Uterus (tissue), 2 donors: ENCODE data around the gene SUPT5H.

Experiments
- POLR2A ChIP-seq, 2 donors: fragments of 450-650 bp; IDR thresholded peaks; one replicate each; pipeline ENCODE4 v1.6.1; 2016; ENCODE audit warnings: antibody characterized with exemption in 2 of 2, mild to moderate bottlenecking in 1 of 2, moderate library complexity in 1 of 2
- TF ChIP-seq, protein P1 (sequence below), 4 experiments: fragments of 200-600 bp in 2 of 4; fragments of 450-650 bp in 2 of 4; sonication (generic) in 2 of 4; IDR thresholded peaks; one replicate each; pipeline ENCODE4 v1.5.1; 2016 to 2019; ENCODE audit warnings: antibody characterized with exemption in 4 of 4, mild to moderate bottlenecking in 2 of 4, moderate library complexity in 1 of 4

DNA sequence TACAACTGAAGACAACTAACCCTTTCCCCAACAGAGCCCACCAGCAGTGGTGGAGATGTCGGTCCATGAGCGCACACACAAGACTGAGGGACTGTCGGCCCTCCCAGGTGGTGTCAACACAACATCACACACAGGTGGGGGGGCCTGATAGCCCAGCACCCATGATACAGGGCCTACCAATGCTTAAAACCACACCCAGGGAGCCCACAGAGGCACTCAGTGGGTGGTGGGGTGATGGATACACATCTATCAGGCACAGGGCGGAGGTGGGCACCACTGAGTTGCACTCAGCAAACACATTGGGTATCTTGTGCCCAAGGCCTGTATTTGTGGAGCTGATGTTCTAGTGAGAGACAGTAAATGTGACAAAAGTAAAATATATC, 45.7 kb upstream of the SUPT5H start:
- TF ChIP-seq, protein P1, sequence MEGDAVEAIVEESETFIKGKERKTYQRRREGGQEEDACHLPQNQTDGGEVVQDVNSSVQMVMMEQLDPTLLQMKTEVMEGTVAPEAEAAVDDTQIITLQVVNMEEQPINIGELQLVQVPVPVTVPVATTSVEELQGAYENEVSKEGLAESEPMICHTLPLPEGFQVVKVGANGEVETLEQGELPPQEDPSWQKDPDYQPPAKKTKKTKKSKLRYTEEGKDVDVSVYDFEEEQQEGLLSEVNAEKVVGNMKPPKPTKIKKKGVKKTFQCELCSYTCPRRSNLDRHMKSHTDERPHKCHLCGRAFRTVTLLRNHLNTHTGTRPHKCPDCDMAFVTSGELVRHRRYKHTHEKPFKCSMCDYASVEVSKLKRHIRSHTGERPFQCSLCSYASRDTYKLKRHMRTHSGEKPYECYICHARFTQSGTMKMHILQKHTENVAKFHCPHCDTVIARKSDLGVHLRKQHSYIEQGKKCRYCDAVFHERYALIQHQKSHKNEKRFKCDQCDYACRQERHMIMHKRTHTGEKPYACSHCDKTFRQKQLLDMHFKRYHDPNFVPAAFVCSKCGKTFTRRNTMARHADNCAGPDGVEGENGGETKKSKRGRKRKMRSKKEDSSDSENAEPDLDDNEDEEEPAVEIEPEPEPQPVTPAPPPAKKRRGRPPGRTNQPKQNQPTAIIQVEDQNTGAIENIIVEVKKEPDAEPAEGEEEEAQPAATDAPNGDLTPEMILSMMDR (IDR thresholded peaks at IDR 0.05), result no peak
- no peak for TF ChIP-seq POLR2A (IDR thresholded peaks at IDR 0.05)
